Endothelial cell (in vitro differentiated cells): Measurements from ENCODE around the gene LEKR1. TPM values are rescaled to one million over a fixed set of nuclear protein-coding genes. Genes with fewer than 3 reads are reported as not detected.

Experiments
- DNase-seq: peaks from one replicate; pipeline ENCODE4 v3.0.0; 2021; ENCODE audit warnings: low spot score
- H3K27ac Mint-ChIP-seq: one replicate; pipeline ENCODE4 v1.8.0; 2021; ENCODE audit warnings: mixed read lengths, inconsistent platforms; ENCODE audit not compliant: unreplicated experiment
- H3K27me3 Mint-ChIP-seq: one replicate; pipeline ENCODE4 v1.8.0; 2021; ENCODE audit warnings: mild to moderate bottlenecking, moderate library complexity, mixed read lengths, inconsistent platforms; ENCODE audit not compliant: unreplicated experiment
- H3K36me3 Mint-ChIP-seq: one replicate; pipeline ENCODE4 v1.8.0; 2021; ENCODE audit warnings: mild to moderate bottlenecking, low read depth, mixed read lengths, inconsistent platforms; ENCODE audit not compliant: unreplicated experiment
- H3K4me1 Mint-ChIP-seq: one replicate; pipeline ENCODE4 v1.8.0; 2021; ENCODE audit warnings: mild to moderate bottlenecking, mixed read lengths, inconsistent platforms; ENCODE audit not compliant: unreplicated experiment
- H3K4me3 Mint-ChIP-seq: one replicate; pipeline ENCODE4 v1.8.0; 2021; ENCODE audit warnings: mild to moderate bottlenecking, mixed read lengths, inconsistent platforms; ENCODE audit not compliant: unreplicated experiment
- H3K9me3 Mint-ChIP-seq: one replicate; pipeline ENCODE4 v1.8.0; 2021; ENCODE audit warnings: mixed read lengths, inconsistent platforms; ENCODE audit not compliant: unreplicated experiment
- total RNA-seq: library from RNA; stranded (reverse); fragmentation: NEBNext Ultra II Directional; extraction: Animal tissue kit (Norgen Biotek cat#: 25700); gene quantifications from one replicate; pipeline ENCODE4 v1.2.1, GENCODE V29; 2021; ENCODE audit not compliant: unreplicated experiment
- TF ChIP-seq, protein P1 (sequence below): fragments of 200-600 bp; sonication (generic); IDR thresholded peaks from one replicate; pipeline ENCODE4 v1.5.0; 2021; ENCODE audit warnings: antibody characterized with exemption; ENCODE audit not compliant: unreplicated experiment

The LEKR1 gene
- total RNA-seq, 1 donor from 2014 or later: 0.18 TPM

DNA sequence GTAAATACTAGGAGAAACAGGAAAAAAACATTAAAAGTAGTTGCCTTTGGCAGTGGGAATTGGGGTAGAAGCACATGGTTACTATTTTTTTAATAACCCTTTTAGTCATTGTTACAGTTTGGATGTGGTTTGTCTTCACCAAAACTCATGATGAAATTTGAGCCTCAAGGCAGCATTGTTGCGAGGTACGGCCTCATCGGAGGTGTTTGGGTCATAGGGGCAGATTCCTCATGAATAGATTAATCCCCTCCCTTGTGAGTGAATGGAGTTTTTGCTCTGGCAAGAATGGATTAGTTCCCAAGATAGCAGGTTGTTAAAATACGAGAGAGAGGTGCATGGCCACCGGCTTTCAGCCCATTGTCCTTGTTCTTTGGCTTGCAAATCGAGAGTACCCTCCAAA is 92.6 kb downstream of the LEKR1 start:
- H3K27ac Mint-ChIP-seq: no peak overlapping the region
- H3K36me3 Mint-ChIP-seq: no peaks in the 10 kb centered on the region
- no peaks in the 10 kb centered on the region for H3K9me3 Mint-ChIP-seq
- no peaks in the 10 kb centered on the region for H3K4me1 Mint-ChIP-seq
- H3K4me3 Mint-ChIP-seq: no peak overlapping the region
- DNase-seq: no peak
- no peaks in the 10 kb centered on the region for H3K27me3 Mint-ChIP-seq
- TF ChIP-seq, protein P1, sequence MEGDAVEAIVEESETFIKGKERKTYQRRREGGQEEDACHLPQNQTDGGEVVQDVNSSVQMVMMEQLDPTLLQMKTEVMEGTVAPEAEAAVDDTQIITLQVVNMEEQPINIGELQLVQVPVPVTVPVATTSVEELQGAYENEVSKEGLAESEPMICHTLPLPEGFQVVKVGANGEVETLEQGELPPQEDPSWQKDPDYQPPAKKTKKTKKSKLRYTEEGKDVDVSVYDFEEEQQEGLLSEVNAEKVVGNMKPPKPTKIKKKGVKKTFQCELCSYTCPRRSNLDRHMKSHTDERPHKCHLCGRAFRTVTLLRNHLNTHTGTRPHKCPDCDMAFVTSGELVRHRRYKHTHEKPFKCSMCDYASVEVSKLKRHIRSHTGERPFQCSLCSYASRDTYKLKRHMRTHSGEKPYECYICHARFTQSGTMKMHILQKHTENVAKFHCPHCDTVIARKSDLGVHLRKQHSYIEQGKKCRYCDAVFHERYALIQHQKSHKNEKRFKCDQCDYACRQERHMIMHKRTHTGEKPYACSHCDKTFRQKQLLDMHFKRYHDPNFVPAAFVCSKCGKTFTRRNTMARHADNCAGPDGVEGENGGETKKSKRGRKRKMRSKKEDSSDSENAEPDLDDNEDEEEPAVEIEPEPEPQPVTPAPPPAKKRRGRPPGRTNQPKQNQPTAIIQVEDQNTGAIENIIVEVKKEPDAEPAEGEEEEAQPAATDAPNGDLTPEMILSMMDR: no peak

DNA sequence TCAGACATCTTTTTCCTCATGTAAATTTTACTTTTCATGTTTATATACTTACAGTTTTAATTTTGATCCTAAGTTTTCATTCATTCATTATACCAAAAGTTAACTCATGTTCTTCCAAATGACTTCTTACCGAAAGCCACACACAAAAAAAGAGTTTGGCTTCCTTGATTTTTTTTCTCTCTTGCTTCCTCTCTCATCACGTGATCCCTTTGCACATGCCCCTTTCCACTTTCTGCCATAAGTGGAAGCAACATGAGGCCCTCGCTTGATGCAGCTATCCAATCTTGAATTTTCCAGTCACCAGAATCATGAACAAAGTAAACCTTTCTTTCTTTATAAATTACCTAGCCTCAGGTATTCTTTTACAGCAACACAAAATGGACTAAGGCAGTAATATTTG is 93.7 kb downstream of the LEKR1 start:
- Mint-ChIP-seq H3K4me3 (no peak overlapping the region), H3K27me3 (no peaks in the 10 kb centered on the region), H3K9me3 (peaks cover 4% of the 10 kb centered on the region), H3K36me3 (no peaks in the 10 kb centered on the region), H3K4me1 (no peaks in the 10 kb centered on the region), H3K27ac (no peak overlapping the region)
- DNase-seq: no peak
- TF ChIP-seq, protein P1: no peak

DNA sequence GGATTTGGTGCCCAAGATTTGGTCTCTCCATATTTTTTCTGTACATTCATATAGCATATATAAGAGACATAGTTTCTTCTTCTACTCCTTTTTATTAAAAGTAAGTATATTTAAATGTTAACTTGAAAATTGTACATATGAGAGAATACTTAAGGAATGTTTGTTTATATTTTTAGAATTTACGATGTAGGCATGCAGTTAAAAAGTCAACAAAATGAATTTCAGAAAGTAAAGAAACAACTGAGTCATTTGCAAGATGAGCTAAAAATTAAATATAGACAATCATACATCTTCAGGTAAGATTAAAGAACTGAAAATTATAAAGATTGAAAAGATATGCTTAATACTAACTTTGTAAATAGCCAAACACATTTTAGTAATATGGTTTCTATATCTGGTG is 94.2 kb downstream of the LEKR1 start:
- H3K4me3 Mint-ChIP-seq: no peak overlapping the region
- H3K4me1 Mint-ChIP-seq: no peaks in the 10 kb centered on the region
- DNase-seq: no peak
- H3K36me3 Mint-ChIP-seq: no peaks in the 10 kb centered on the region
- no peaks in the 10 kb centered on the region for H3K27me3 Mint-ChIP-seq
- H3K27ac Mint-ChIP-seq: no peak overlapping the region
- TF ChIP-seq, protein P1: no peak
- peaks cover 4% of the 10 kb centered on the region for H3K9me3 Mint-ChIP-seq

DNA sequence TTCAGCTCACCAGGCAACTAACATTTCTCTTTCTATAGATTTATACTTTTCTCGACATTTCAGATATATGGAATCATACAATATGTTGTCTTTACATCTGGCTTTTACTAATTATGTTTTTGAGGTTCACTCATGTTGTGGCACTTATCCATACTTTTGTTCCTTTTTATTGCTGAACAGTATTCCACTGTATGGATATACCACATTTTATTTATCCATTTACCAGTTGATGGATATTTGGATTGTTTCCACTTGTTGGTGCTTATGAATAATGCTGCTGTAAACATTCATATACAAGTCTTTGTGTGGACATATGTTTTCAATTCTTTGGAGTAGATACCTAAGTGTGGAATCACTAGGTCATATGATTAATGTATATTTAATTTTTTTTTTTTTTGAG is 97.2 kb downstream of the LEKR1 start:
- H3K4me1 Mint-ChIP-seq: no peaks in the 10 kb centered on the region
- H3K9me3 Mint-ChIP-seq: peaks cover 4% of the 10 kb centered on the region
- no peak overlapping the region for H3K27ac Mint-ChIP-seq
- DNase-seq: no peak
- no peaks in the 10 kb centered on the region for H3K27me3 Mint-ChIP-seq
- TF ChIP-seq, protein P1: no peak
- no peak overlapping the region for H3K4me3 Mint-ChIP-seq
- no peaks in the 10 kb centered on the region for H3K36me3 Mint-ChIP-seq

DNA sequence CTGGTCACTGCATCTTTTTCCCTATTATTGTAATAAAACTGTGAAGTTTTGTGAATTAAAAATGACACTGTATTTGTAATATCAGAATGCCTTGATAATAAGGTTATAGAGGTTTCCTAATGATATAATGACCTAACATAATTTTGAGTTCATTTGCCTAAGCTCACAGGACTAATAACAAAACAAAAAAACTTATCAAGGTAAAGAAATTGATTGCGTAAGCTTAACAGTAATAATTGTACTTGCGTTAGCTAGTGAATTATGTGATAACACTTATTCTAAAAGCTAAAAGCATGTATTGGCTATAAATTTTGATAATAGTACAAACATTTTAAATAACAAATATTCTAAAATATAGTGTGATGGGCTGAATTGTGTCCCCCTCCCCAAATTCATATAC is 112.6 kb downstream of the LEKR1 start:
- TF ChIP-seq, protein P1: no peak
- Mint-ChIP-seq H3K4me3 (no peak overlapping the region), H3K4me1 (no peaks in the 10 kb centered on the region), H3K9me3 (no peaks in the 10 kb centered on the region), H3K27ac (no peak overlapping the region), H3K27me3 (no peaks in the 10 kb centered on the region), H3K36me3 (no peaks in the 10 kb centered on the region)
- no peak for DNase-seq
